Muscle layer of duodenum (tissue), 2 donors: Measurements from ENCODE around the gene ABHD3.
"Not testable (repeated sequence)": the region's sequence is repeated elsewhere in the genome, so short reads cannot be mapped to it uniquely, and the experiment has no call there.

Source experiments
- H3K27ac ChIP-seq: one replicate; pipeline ENCODE4 v1.7.0; 2013; ENCODE audit warnings: mild to moderate bottlenecking, low read length
- H3K27me3 ChIP-seq: one replicate; pipeline ENCODE4 v1.7.0; 2013; ENCODE audit warnings: low read depth, mild to moderate bottlenecking, control low read depth, low read length
- H3K36me3 ChIP-seq, 2 donors: one replicate each; pipeline ENCODE4 v1.7.0; 2013; ENCODE audit warnings: low read length in 2 of 2, control low read depth in 1 of 2, mild to moderate bottlenecking in 1 of 2; ENCODE audit not compliant: insufficient read depth in 2 of 2, control insufficient read depth in 1 of 2
- H3K4me1 ChIP-seq, 2 donors: one replicate each; pipeline ENCODE4 v1.7.0; 2013; ENCODE audit warnings: low read length in 2 of 2, mild to moderate bottlenecking in 2 of 2, control low read depth in 1 of 2, moderate library complexity in 1 of 2; ENCODE audit not compliant: insufficient read depth in 2 of 2, control insufficient read depth in 1 of 2
- H3K4me3 ChIP-seq, 2 donors: one replicate each; pipeline ENCODE4 v1.7.0; 2013; ENCODE audit warnings: low read length in 2 of 2, low read depth in 1 of 2, mild to moderate bottlenecking in 1 of 2
- H3K9me3 ChIP-seq, 2 donors: one replicate each; pipeline ENCODE4 v1.7.0; 2013; ENCODE audit warnings: low read length in 2 of 2, control low read depth in 1 of 2, mild to moderate bottlenecking in 1 of 2; ENCODE audit not compliant: control insufficient read depth in 1 of 2
- donor health status: healthy.

The ABHD3 gene

GRCh38 chr18:21675354-21675753 lies 29.2 kb downstream of the ABHD3 start:
- H3K4me1 ChIP-seq, H3K27ac ChIP-seq, H3K9me3 ChIP-seq, H3K4me3 ChIP-seq, H3K36me3 ChIP-seq, H3K27me3 ChIP-seq: not testable (repeated sequence)

- Histone ChIP-seq H3K27ac (no peak overlapping the region), H3K4me3 (no peak overlapping the region), H3K36me3 (no peaks in the 10 kb centered on the region), H3K4me1 (peaks cover 0 to 3% of the 10 kb centered on the region in 2 donors), H3K27me3 (no peaks in the 10 kb centered on the region), H3K9me3 (no peaks in the 10 kb centered on the region)
Measured at GRCh38 chr18:21672521-21673267, 31.9 kb downstream of the ABHD3 start.

- Histone ChIP-seq H3K27me3 (no peaks in the 10 kb centered on the region), H3K27ac (no peak overlapping the region), H3K4me3 (no peak overlapping the region), H3K36me3 (no peaks in the 10 kb centered on the region), H3K9me3 (no peaks in the 10 kb centered on the region), H3K4me1 (peaks cover 0 to 3% of the 10 kb centered on the region in 2 donors)
Measured at GRCh38 chr18:21669736-21670285, 34.8 kb downstream of the ABHD3 start.

- no peak overlapping the region for H3K27ac ChIP-seq
- H3K4me1 ChIP-seq = no peaks in the 10 kb centered on the region
- H3K9me3 ChIP-seq = no peaks in the 10 kb centered on the region
- H3K27me3 ChIP-seq = no peaks in the 10 kb centered on the region
- H3K4me3 ChIP-seq = no peak overlapping the region
- peaks cover 0 to 7% of the 10 kb centered on the region in 2 donors for H3K36me3 ChIP-seq
Measured at GRCh38 chr18:21664069-21664468, 40.5 kb downstream of the ABHD3 start.

GRCh38 chr18:21663578-21663977 lies 41.0 kb downstream of the ABHD3 start:
- peaks cover 0 to 7% of the 10 kb centered on the region in 2 donors for H3K36me3 ChIP-seq
- no peaks in the 10 kb centered on the region for H3K9me3 ChIP-seq
- H3K4me3 ChIP-seq = no peak overlapping the region
- H3K4me1 ChIP-seq = no peaks in the 10 kb centered on the region
- H3K27me3 ChIP-seq = no peaks in the 10 kb centered on the region
- no peak overlapping the region for H3K27ac ChIP-seq

GRCh38 chr18:21662581-21662980 lies 42.0 kb downstream of the ABHD3 start:
- Histone ChIP-seq H3K4me1 (no peaks in the 10 kb centered on the region), H3K27ac (no peak overlapping the region), H3K4me3 (no peak overlapping the region), H3K9me3 (no peaks in the 10 kb centered on the region), H3K27me3 (no peaks in the 10 kb centered on the region), H3K36me3 (peaks cover 0 to 7% of the 10 kb centered on the region in 2 donors)

- Histone ChIP-seq H3K4me3 (no peak overlapping the region), H3K9me3 (no peaks in the 10 kb centered on the region), H3K27ac (no peak overlapping the region), H3K27me3 (no peaks in the 10 kb centered on the region), H3K4me1 (no peaks in the 10 kb centered on the region), H3K36me3 (peaks cover 0 to 7% of the 10 kb centered on the region in 2 donors)
Measured at GRCh38 chr18:21660078-21660477, 44.5 kb downstream of the ABHD3 start.

- H3K27ac ChIP-seq = no peak overlapping the region
- no peaks in the 10 kb centered on the region for H3K9me3 ChIP-seq
- no peaks in the 10 kb centered on the region for H3K27me3 ChIP-seq
- no peaks in the 10 kb centered on the region for H3K36me3 ChIP-seq
- H3K4me3 ChIP-seq = no peak overlapping the region
- H3K4me1 ChIP-seq = no peaks in the 10 kb centered on the region
Measured at GRCh38 chr18:21656402-21656801, 48.2 kb downstream of the ABHD3 start.

- Histone ChIP-seq H3K4me3 (no peak overlapping the region), H3K36me3 (no peaks in the 10 kb centered on the region), H3K4me1 (no peaks in the 10 kb centered on the region), H3K27me3 (no peaks in the 10 kb centered on the region), H3K27ac (no peak overlapping the region), H3K9me3 (no peaks in the 10 kb centered on the region)
Measured at GRCh38 chr18:21653361-21653760, 51.2 kb downstream of the ABHD3 start.

- H3K36me3 ChIP-seq = no peaks in the 10 kb centered on the region
- no peaks in the 10 kb centered on the region for H3K9me3 ChIP-seq
- H3K4me1 ChIP-seq = no peaks in the 10 kb centered on the region
- no peak overlapping the region for H3K27ac ChIP-seq
- H3K4me3 ChIP-seq = no peak overlapping the region
- no peaks in the 10 kb centered on the region for H3K27me3 ChIP-seq
Measured at GRCh38 chr18:21652073-21652472, 52.5 kb downstream of the ABHD3 start.

GRCh38 chr18:21650311-21650710 lies 54.3 kb downstream of the ABHD3 start:
- H3K27me3 ChIP-seq = no peaks in the 10 kb centered on the region
- H3K4me1 ChIP-seq = no peaks in the 10 kb centered on the region
- H3K4me3 ChIP-seq = no peak overlapping the region
- H3K36me3 ChIP-seq = no peaks in the 10 kb centered on the region
- H3K9me3 ChIP-seq = no peaks in the 10 kb centered on the region
- no peak overlapping the region for H3K27ac ChIP-seq

- not testable (repeated sequence) for H3K27ac ChIP-seq, H3K4me3 ChIP-seq, H3K9me3 ChIP-seq, H3K36me3 ChIP-seq, H3K27me3 ChIP-seq, H3K4me1 ChIP-seq
Measured at GRCh38 chr18:21640375-21640774, 64.2 kb downstream of the ABHD3 start.
